NCI-H2196 (cell line): ENCODE results near the gene TBC1D5.
A peak's percentile ranks its signal among the peaks of the same experiment; 100 is the strongest.

ENCODE experiments used
- DNase-seq: peaks from one replicate; lab custom pipeline; 2025; ENCODE audit not compliant: unreplicated experiment; lab: John Stamatoyannopoulos, UW

TBC1D5 gene

GRCh38 chr3:17310983-17311382, 431.4 kb downstream of the TBC1D5 start:
- DNase-seq: no peak

GRCh38 chr3:17307887-17308286, 434.5 kb downstream of the TBC1D5 start:
- DNase-seq: no peak

GRCh38 chr3:17307482-17307881, 434.9 kb downstream of the TBC1D5 start:
- DNase-seq: no peak

GRCh38 chr3:17304969-17305368, 437.5 kb downstream of the TBC1D5 start:
- no peak for DNase-seq

- DNase-seq: no peak
Measured at GRCh38 chr3:17302774-17303173, 439.7 kb downstream of the TBC1D5 start.

- DNase-seq: no peak
Measured at GRCh38 chr3:17302170-17302569, 440.3 kb downstream of the TBC1D5 start.

GRCh38 chr3:17301271-17301670, 441.2 kb downstream of the TBC1D5 start:
- DNase-seq: no peak

- DNase-seq: no peak
Measured at GRCh38 chr3:17300441-17300840, 442.0 kb downstream of the TBC1D5 start.

GRCh38 chr3:17298038-17298437, 444.4 kb downstream of the TBC1D5 start:
- no peak for DNase-seq

GRCh38 chr3:17292556-17292955, 449.9 kb downstream of the TBC1D5 start:
- DNase-seq: no peak

- no peak for DNase-seq
Measured at GRCh38 chr3:17290894-17291293, 451.5 kb downstream of the TBC1D5 start.

GRCh38 chr3:17288839-17289399, 453.5 kb downstream of the TBC1D5 start:
- no peak for DNase-seq

GRCh38 chr3:17287006-17287689, 455.3 kb downstream of the TBC1D5 start:
- no peak for DNase-seq

GRCh38 chr3:17278006-17278405, 464.4 kb downstream of the TBC1D5 start:
- DNase-seq: no peak

GRCh38 chr3:17266846-17267245, 475.6 kb downstream of the TBC1D5 start:
- DNase-seq: no peak

GRCh38 chr3:17261627-17262369, 480.6 kb downstream of the TBC1D5 start:
- DNase-seq: no peak

GRCh38 chr3:17260257-17260656, 482.2 kb downstream of the TBC1D5 start:
- no peak for DNase-seq

GRCh38 chr3:17259685-17260084, 482.7 kb downstream of the TBC1D5 start:
- no peak for DNase-seq

GRCh38 chr3:17258823-17259436, 483.5 kb downstream of the TBC1D5 start:
- peak; percentile 1 for DNase-seq

GRCh38 chr3:17257269-17257668, 485.2 kb downstream of the TBC1D5 start:
- no peak for DNase-seq

- no peak for DNase-seq
Measured at GRCh38 chr3:17243621-17244020, 498.8 kb downstream of the TBC1D5 start.

GRCh38 chr3:17239417-17239816, 503.0 kb downstream of the TBC1D5 start:
- no peak for DNase-seq
